ENCODE measurements around the gene HNRNPUL1.

HNRNPUL1 gene

DNA sequence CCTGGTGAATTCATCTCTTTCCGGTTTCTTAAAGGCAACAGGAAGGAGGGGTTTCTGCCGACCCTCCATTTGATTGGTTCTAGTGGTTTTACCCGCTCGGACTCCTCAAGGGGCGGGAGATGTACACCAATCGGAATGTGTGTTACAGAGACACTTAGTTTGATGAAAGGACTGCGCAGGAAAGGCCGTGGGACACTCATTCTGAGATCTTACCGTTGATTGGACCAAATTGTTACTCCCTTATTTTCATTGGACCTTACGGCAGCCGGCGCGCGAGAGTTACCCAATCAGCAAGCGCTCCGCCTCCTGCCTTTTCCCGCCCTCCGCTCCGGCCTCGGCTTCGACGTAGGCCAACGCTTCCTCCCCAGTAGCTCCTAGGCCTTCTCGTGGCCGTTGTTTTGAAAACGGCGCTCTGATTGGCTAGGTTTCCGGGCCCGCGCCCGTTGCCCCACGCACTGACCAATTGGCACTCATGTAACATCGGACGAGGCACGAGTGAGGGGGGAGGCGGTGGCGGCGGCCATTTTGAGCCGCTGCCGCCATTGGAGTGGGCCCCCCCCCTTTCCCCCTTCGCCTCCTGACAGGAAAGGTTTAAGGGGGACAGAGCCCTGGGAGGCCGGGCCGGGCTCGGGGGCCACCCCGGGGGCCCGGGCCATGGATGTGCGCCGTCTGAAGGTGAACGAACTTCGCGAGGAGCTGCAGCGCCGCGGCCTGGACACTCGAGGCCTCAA, at the start of gene HNRNPUL1:
HNRNPUL1 (plus strand) TSS at position 523 of the 731 bp plus-strand sequence; CDS start at position 655, 132 bp downstream.
- TF ChIP-seq ZFX (IDR thresholded peaks at IDR 0.05) (peak; percentile 96), CTCF (conservative IDR thresholded peaks at IDR 0.05) (peak; percentile 15)
- peak within 1 kb of the TSS; percentile 100 for H3K27ac ChIP-seq

- TF ChIP-seq CTCF (conservative IDR thresholded peaks at IDR 0.05) (no peak), ZFX (IDR thresholded peaks at IDR 0.05) (no peak)
- no peak overlapping the region for H3K27ac ChIP-seq
These were observed 46.4 kb upstream of the HNRNPUL1 start for GRCh38 chr19:41217741-41218140.

GRCh38 chr19:41218249-41218614, 45.9 kb upstream of the HNRNPUL1 start:
- TF ChIP-seq CTCF (conservative IDR thresholded peaks at IDR 0.05), result no peak
- no peak for TF ChIP-seq ZFX (IDR thresholded peaks at IDR 0.05)
- no peak overlapping the region for H3K27ac ChIP-seq

GRCh38 chr19:41218615-41219507, 45.3 kb upstream of the HNRNPUL1 start, which contains the start of gene AXL:
Gene AXL, plus strand, starts transcription at chr19:41219223. Its CDS starts 170 bp downstream, at chr19:41219393.
- H3K27ac ChIP-seq, result no peak within 1 kb of the TSS
- TF ChIP-seq CTCF (conservative IDR thresholded peaks at IDR 0.05) (no peak), ZFX (IDR thresholded peaks at IDR 0.05) (no peak)

GRCh38 chr19:41219924-41220567, 44.1 kb upstream of the HNRNPUL1 start:
- TF ChIP-seq CTCF (conservative IDR thresholded peaks at IDR 0.05), result no peak
- TF ChIP-seq ZFX (IDR thresholded peaks at IDR 0.05), result no peak
- no peak overlapping the region for H3K27ac ChIP-seq

DNA sequence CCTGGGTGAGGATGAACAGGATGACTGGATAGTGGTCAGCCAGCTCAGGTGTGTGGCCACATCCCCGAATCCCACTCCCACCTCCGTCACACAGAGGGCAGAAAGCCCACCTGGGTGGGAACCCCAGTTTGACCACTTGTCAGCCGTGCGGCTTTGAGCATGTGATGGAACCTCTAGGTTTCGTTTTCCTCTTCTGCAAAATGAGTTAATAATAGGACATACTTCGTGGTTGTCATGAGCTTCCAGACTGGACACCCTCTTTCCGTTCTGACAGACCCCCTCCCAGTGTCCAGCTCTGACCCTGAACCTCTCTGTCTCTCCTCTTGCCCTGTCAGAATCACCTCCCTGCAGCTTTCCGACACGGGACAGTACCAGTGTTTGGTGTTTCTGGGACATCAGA, 43.4 kb upstream of the HNRNPUL1 start:
- H3K27ac ChIP-seq, result no peak overlapping the region
- TF ChIP-seq ZFX (IDR thresholded peaks at IDR 0.05) (no peak), CTCF (conservative IDR thresholded peaks at IDR 0.05) (no peak)

All from C4-2B (cell line).